ENCODE results near the gene CYP4A22. TPM values are rescaled to one million over a fixed set of nuclear protein-coding genes. Genes with fewer than 3 reads are reported as not detected.

The CYP4A22 gene
- total and polyA plus RNA-seq, 4 experiments from 2014 or later = not detected

DNA sequence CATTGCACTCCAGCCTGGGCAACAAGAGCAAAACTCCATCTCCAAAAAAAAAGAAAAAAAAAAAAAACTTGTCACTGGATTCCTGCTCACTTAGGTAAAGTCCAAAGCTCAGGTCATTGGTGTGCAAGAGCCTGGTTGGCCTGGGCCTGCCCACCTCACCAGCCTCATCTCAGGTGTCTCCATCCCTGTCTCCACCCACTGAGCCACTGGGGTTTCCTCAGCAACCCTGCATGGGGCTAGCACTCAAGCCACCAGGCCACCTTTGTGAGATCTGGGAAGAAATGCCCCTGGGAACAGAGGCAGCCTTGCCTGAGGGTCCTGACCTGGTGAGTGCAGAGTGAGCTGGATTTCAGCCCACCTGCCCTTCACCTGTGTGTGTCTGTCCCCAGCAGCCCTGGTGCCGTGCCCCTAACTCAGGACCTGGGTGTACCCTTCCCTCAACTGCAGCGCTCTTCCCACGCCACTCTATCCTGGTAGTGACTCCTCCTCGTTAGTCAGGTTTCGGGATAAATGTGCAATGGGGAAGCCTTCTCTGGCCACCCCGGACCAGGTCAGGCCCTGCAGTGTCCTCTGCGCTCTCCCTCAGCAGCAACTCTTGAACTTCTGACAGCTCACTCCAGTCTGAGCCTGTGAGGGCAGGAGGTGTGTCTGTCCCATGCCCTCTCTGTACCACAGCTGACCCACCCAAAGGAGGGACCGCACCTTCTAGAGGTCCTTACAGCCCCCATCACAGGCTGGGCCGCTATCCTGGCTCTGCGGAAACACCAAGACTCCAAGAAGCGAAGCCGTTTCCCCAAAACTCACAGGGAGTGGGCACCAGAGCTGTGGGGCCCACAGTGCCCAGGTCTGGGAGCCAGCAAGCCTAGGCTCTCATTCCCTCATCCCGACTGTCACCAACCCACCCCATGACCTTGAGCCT lies 49.3 kb downstream of the CYP4A22 start:
- intact Hi-C loops (cut with micrococcal nuclease) = no loop called here
- Histone ChIP-seq H3K36me3 (ENCODE audit: insufficient read depth, low read length) (no peaks in the 10 kb centered on the region), H3K27ac (ENCODE audit: low read depth, low read length) (no peak overlapping the region), H3K4me3 (ENCODE audit: low read length in 2 of 2) (no peak overlapping the region), H3K27me3 (ENCODE audit: insufficient read depth, low read length) (no peaks in the 10 kb centered on the region), H3K4me1 (ENCODE audit: insufficient read depth, low read length) (no peaks in the 10 kb centered on the region), H3K9me3 (ENCODE audit: control insufficient read depth in 1 of 2, low read length in 2 of 2) (no peaks in the 10 kb centered on the region)
- Mint-ChIP-seq H3K9me3 (no peaks in the 10 kb centered on the region), H3K27ac (no peak overlapping the region), H3K4me1 (no peaks in the 10 kb centered on the region), H3K4me3 (no peak overlapping the region), H3K27me3 (peaks cover 3 to 14% of the 10 kb centered on the region in 2 donors), H3K36me3 (no peaks in the 10 kb centered on the region)
- ChIA-PET POLR2A (ENCODE audit: partially characterized antibody) (no interaction called here), CTCF (ENCODE audit: partially characterized antibody) (interaction anchor here (0.6 to 8.8 kb wide), 4 partner anchors 8 to 743 kb away, joined by 3 to 169 read pairs (median 10); no protein-coding TSS in a partner anchor)
- DNase-seq = no peak

DNA sequence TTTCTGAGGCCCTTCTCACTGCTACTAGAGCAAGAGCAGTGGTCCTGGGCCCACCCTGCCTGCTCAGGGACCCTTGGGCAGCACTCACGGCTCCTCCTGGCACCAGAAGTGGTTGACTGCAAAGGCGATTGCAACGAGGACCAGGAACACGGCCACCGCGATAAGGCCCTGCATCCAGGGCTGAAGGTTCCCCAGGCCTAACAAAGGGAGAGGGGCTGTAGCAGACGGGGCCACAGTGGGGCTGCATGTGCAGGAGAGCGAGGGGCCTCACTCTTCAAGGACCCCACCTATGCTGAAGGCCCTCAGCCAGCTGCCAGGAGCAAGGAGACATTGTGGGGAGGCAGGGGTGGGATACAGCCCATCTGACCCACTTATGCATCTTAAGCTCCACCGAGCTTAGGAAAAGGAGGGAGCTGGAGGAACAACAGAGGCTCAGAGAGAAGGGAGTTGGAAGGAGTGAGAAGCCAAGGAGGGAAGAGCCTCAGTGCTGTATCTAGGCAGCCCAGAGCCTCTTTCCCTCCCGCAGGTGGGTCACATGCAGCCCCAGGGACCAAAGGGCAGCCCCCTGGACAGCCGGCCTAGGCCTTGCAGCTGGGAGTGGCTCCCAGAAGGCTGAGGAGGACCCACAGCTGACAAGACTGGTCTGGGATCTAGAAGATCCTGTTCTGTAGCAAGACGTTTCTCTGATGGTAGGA lies 50.1 kb downstream of the CYP4A22 start:
- H3K27me3 Mint-ChIP-seq = peaks cover 0 to 13% of the 10 kb centered on the region in 2 donors

DNA sequence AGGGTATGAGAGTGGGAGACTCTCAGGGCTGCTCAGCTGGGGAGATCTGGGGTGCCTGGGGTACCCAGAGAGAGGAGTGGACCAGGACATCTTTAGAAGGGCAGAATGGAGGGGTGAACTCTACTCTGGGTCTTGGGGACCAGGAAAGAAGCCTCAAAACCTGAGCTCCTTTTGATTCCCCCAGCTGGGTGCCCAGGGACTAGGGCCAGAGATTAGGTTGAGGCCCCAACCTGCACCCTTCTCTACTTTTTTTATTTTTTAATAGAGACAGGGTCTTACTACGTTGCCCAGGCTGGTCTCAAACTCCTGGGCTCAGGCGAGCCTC lies 50.6 kb downstream of the CYP4A22 start:
- no peaks in the 10 kb centered on the region for H3K27me3 ChIP-seq (ENCODE audit: insufficient read depth, low read length)

More for the DNA sequence above, 50.1 kb downstream of the CYP4A22 start:
- no peaks in the 10 kb centered on the region for H3K9me3 ChIP-seq (ENCODE audit: control insufficient read depth in 1 of 2, low read length in 2 of 2)
- no peak overlapping the region for H3K27ac ChIP-seq (ENCODE audit: low read depth, low read length)
- no peaks in the 10 kb centered on the region for H3K4me1 ChIP-seq (ENCODE audit: insufficient read depth, low read length)
- no peaks in the 10 kb centered on the region for H3K27me3 ChIP-seq (ENCODE audit: insufficient read depth, low read length)
- DNase-seq = no peak
- CTCF ChIA-PET (ENCODE audit: partially characterized antibody) = interaction anchor here (1.5 to 8.8 kb wide), 2 partner anchors 7 to 8 kb away, joined by 3 to 169 read pairs; no protein-coding TSS in a partner anchor
- Mint-ChIP-seq H3K4me3 (no peak overlapping the region), H3K9me3 (no peaks in the 10 kb centered on the region), H3K27ac (no peak overlapping the region), H3K4me1 (no peaks in the 10 kb centered on the region), H3K36me3 (no peaks in the 10 kb centered on the region)
- POLR2A ChIA-PET (ENCODE audit: partially characterized antibody) = no interaction called here
- no peaks in the 10 kb centered on the region for H3K36me3 ChIP-seq (ENCODE audit: insufficient read depth, low read length)
- H3K4me3 ChIP-seq (ENCODE audit: low read length in 2 of 2) = no peak overlapping the region
- intact Hi-C loops (cut with micrococcal nuclease) = no loop called here

DNA sequence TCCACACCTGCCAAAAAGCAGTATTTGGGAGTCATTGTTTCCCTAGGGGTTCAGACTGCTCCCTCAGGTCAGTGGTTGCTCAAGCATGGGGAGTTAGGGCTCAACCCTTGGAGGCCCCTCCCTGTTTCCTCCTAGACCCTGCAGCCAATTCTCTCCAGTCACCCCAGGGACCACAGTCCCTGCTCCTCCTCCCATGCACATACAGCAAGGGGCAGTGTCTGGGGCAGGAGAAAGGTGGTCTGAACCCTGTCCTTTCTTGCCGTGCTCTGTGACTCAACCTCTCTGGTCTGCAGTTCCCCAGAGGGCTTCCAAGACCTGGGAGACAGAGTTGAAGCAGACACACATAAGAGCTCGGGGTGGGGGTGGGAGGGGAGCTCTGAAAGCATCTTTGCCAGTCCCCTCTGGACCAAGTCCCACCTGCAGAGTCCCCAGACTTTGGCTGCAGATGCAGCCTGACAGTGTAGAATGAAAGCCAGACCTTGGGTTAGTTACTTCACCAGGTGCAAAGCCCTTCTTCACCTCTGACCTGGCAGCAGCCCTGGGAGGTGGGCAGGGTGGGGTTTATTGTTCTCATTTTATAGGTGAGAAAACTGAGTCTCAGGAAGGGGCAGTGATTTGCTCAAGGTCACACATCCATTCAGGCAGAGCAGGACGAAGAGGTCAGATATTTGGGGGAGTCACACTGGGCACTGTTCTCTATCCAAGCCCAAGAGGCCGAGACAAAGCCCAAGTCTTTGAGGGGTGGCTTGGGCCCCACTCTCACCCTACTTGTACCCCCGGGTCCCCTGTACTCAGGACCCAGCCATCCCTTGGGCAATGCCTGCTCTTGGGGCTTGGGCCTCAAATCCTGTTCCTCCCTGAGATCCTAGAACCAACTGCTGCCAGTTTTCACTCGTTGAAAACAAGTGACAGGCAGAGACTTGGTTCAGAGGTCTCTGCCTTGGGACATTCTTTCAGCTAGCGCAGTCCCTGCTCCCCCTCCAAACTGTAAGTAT lies 51.8 kb downstream of the CYP4A22 start:
- H3K27me3 ChIP-seq (ENCODE audit: insufficient read depth, low read length) = no peaks in the 10 kb centered on the region
- no peak for DNase-seq
- H3K9me3 ChIP-seq (ENCODE audit: control insufficient read depth in 1 of 2, low read length in 2 of 2) = no peaks in the 10 kb centered on the region
- no peak overlapping the region for H3K4me3 Mint-ChIP-seq
- POLR2A ChIA-PET (ENCODE audit: partially characterized antibody) = no interaction called here
- peaks cover 5 to 8% of the 10 kb centered on the region in 2 donors for H3K27me3 Mint-ChIP-seq
- H3K9me3 Mint-ChIP-seq = no peaks in the 10 kb centered on the region
- no peaks in the 10 kb centered on the region for H3K36me3 Mint-ChIP-seq
- intact Hi-C loops (cut with micrococcal nuclease) = no loop called here
- no peaks in the 10 kb centered on the region for H3K36me3 ChIP-seq (ENCODE audit: insufficient read depth, low read length)
- no peaks in the 10 kb centered on the region for H3K4me1 ChIP-seq (ENCODE audit: insufficient read depth, low read length)
- CTCF ChIA-PET (ENCODE audit: partially characterized antibody) = interaction anchor here (0.9 to 8.8 kb wide), 4 partner anchors 8 to 247 kb away, joined by 3 to 169 read pairs (median 6); no protein-coding TSS in a partner anchor
- no peak overlapping the region for H3K27ac ChIP-seq (ENCODE audit: low read depth, low read length)
- H3K4me3 ChIP-seq (ENCODE audit: low read length in 2 of 2) = no peak overlapping the region
- H3K27ac Mint-ChIP-seq = no peak overlapping the region
- H3K4me1 Mint-ChIP-seq = peaks cover 0 to 4% (median 3%) of the 10 kb centered on the region in 4 donors

More for the DNA sequence above, 50.6 kb downstream of the CYP4A22 start:
- ChIA-PET CTCF (ENCODE audit: partially characterized antibody) (interaction anchor here (1.2 to 8.8 kb wide), 2 partner anchors 9 kb away, joined by 4 to 169 read pairs; no protein-coding TSS in a partner anchor), POLR2A (ENCODE audit: partially characterized antibody) (no interaction called here)
- H3K36me3 ChIP-seq (ENCODE audit: insufficient read depth, low read length) = no peaks in the 10 kb centered on the region
- Mint-ChIP-seq H3K36me3 (no peaks in the 10 kb centered on the region), H3K27me3 (peaks cover 0 to 11% of the 10 kb centered on the region in 2 donors), H3K27ac (no peak overlapping the region), H3K9me3 (no peaks in the 10 kb centered on the region), H3K4me1 (peaks cover 0 to 2% (median 1%) of the 10 kb centered on the region in 4 donors), H3K4me3 (no peak overlapping the region)
- no peak overlapping the region for H3K4me3 ChIP-seq (ENCODE audit: low read length in 2 of 2)
- H3K4me1 ChIP-seq (ENCODE audit: insufficient read depth, low read length) = no peaks in the 10 kb centered on the region
- H3K9me3 ChIP-seq (ENCODE audit: control insufficient read depth in 1 of 2, low read length in 2 of 2) = no peaks in the 10 kb centered on the region
- H3K27ac ChIP-seq (ENCODE audit: low read depth, low read length) = no peak overlapping the region
- intact Hi-C loops (cut with micrococcal nuclease) = no loop called here
- no peak for DNase-seq

DNA sequence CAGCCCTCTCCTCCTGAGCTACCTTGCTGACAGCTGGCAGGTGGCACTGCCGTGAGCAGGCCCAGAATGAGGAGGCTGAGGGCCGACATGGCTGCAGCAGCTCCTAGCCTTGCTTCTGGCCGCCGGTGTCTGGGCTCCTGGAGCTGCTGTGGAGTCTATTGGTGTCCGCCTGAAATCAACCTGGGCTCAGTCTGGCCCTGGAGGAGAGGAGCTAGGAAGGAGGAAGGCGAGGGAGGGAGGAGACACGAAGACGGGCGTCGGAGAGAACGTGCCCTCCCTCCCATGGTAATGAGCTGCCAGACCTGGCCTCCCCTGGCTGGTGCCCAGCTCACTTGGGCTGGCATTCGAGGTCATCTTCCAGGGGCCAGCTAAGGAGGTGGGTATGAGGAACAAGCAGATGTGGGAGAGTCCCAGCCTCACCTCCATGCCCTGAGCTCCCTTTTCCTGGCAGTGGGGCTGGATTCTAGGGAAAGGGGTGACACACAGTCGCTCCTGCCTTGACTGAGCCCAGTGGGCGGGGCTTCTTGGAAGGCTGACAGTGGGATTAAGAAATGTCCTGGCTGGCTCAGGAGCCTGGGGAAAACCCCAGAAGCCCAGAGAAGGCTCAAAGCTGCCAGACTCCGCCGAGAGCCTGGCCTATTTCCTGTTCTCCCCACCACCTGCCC lies 52.7 kb downstream of the CYP4A22 start, which contains the start of gene PDZK1IP1:
Gene PDZK1IP1 (minus strand): TSS at position 193 of the 665 bp plus-strand sequence. CDS start 104 bp downstream, at position 89.
- Mint-ChIP-seq H3K9me3 (no peaks in the 10 kb centered on the region), H3K27me3 (peaks cover 6 to 7% of the 10 kb centered on the region in 2 donors), H3K36me3 (no peaks in the 10 kb centered on the region), H3K4me1 (peaks cover 0 to 4% (median 4%) of the 10 kb centered on the region in 4 donors), H3K4me3 (no peak within 1 kb of the TSS), H3K27ac (peak within 1 kb of the TSS in 1 of 7 donors; percentile 8)
- Histone ChIP-seq H3K4me3 (ENCODE audit: low read length in 2 of 2) (no peak within 1 kb of the TSS), H3K36me3 (ENCODE audit: insufficient read depth, low read length) (no peaks in the 10 kb centered on the region), H3K4me1 (ENCODE audit: insufficient read depth, low read length) (no peaks in the 10 kb centered on the region), H3K9me3 (ENCODE audit: control insufficient read depth in 1 of 2, low read length in 2 of 2) (no peaks in the 10 kb centered on the region), H3K27me3 (ENCODE audit: insufficient read depth, low read length) (no peaks in the 10 kb centered on the region), H3K27ac (ENCODE audit: low read depth, low read length) (no peak within 1 kb of the TSS)
- ChIA-PET POLR2A (ENCODE audit: partially characterized antibody) (no interaction called here), CTCF (ENCODE audit: partially characterized antibody) (interaction anchor here (0.9 to 8.8 kb wide), 3 partner anchors 11 to 246 kb away, joined by 3 to 169 read pairs (median 7); no protein-coding TSS in a partner anchor)
- no peak for DNase-seq
- intact Hi-C loops (cut with micrococcal nuclease) = loop anchor here (5.0 kb wide), 1 partner anchor 537 kb away; no protein-coding TSS in a partner anchor

DNA sequence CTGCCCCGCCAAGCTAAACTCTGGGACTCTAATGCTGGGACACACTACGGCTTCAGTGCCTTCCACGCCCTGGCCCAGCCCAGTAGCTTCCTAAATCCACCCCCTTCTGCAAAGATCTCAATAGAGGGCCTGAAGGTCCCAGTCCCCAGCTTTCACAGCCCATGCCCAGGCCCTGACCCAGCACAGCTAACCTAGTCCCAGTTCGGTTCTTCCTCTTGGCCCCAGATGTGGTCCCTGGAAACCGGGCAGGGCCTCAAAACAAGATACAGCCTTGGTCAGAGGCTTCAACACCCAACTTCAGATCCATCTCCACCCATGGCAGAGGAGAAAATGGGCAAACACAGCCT lies 53.2 kb downstream of the CYP4A22 start:
- CTCF ChIA-PET (ENCODE audit: partially characterized antibody) = interaction anchor here (0.9 to 8.8 kb wide), 3 partner anchors 12 to 246 kb away, joined by 3 to 169 read pairs (median 7); no protein-coding TSS in a partner anchor
- no peak overlapping the region for H3K27ac Mint-ChIP-seq
- H3K36me3 Mint-ChIP-seq = no peaks in the 10 kb centered on the region

More for the DNA sequence above, 53.2 kb downstream of the CYP4A22 start:
- intact Hi-C loops (cut with micrococcal nuclease) = loop anchor here (5.0 kb wide), 1 partner anchor 537 kb away; no protein-coding TSS in a partner anchor
- POLR2A ChIA-PET (ENCODE audit: partially characterized antibody) = no interaction called here
- no peak overlapping the region for H3K4me3 ChIP-seq (ENCODE audit: low read length in 2 of 2)
- no peaks in the 10 kb centered on the region for H3K36me3 ChIP-seq (ENCODE audit: insufficient read depth, low read length)
- no peak overlapping the region for H3K4me3 Mint-ChIP-seq
- no peaks in the 10 kb centered on the region for H3K27me3 ChIP-seq (ENCODE audit: insufficient read depth, low read length)
- no peaks in the 10 kb centered on the region for H3K9me3 ChIP-seq (ENCODE audit: control insufficient read depth in 1 of 2, low read length in 2 of 2)
- DNase-seq = no peak
- H3K27me3 Mint-ChIP-seq = peaks cover 6% of the 10 kb centered on the region in 2 donors
- no peaks in the 10 kb centered on the region for H3K9me3 Mint-ChIP-seq
- peaks cover 0 to 4% (median 4%) of the 10 kb centered on the region in 4 donors for H3K4me1 Mint-ChIP-seq
- H3K4me1 ChIP-seq (ENCODE audit: insufficient read depth, low read length) = no peaks in the 10 kb centered on the region
- H3K27ac ChIP-seq (ENCODE audit: low read depth, low read length) = no peak overlapping the region

Data from CD4-positive, alpha-beta memory T cell (primary cell).